Smooth muscle cell (in vitro differentiated cells): ENCODE data around the gene CCDC148. TPM values are rescaled to one million over a fixed set of nuclear protein-coding genes. Genes with fewer than 3 reads are reported as not detected.
"Not testable (repeated sequence)": the region's sequence is repeated elsewhere in the genome, so short reads cannot be mapped to it uniquely, and the experiment has no call there.

ENCODE experiments used
- DNase-seq: peaks from one replicate; lab custom pipeline; 2025; ENCODE audit not compliant: unreplicated experiment; lab: John Stamatoyannopoulos, UW
- H2AFZ ChIP-seq: fragments of 200-600 bp; sonication (generic); 2 replicates; pipeline ENCODE4 v1.6.0; 2016; ENCODE audit warnings: antibody characterized with exemption, low read depth, mild to moderate bottlenecking
- H3F3A ChIP-seq: fragments of 200-600 bp; sonication (generic); 2 replicates; pipeline ENCODE4 v1.6.0; 2017; ENCODE audit warnings: antibody characterized with exemption, low read depth
- H3K27ac ChIP-seq: fragments of 200-600 bp; sonication (generic); 2 replicates; pipeline ENCODE4 v1.5.1; 2016; ENCODE audit warnings: low read depth, mild to moderate bottlenecking
- H3K27me3 ChIP-seq: fragments of 200-600 bp; sonication (generic); 2 replicates; pipeline ENCODE4 v1.6.1; 2016; ENCODE audit warnings: low read depth, mild to moderate bottlenecking
- H3K36me3 ChIP-seq: fragments of 200-600 bp; sonication (generic); 2 replicates; pipeline ENCODE4 v1.5.1; 2016; ENCODE audit warnings: low read depth
- H3K4me1 ChIP-seq: fragments of 200-600 bp; sonication (generic); 2 replicates; pipeline ENCODE4 v1.5.1; 2016; ENCODE audit warnings: low read depth
- H3K4me2 ChIP-seq: fragments of 200-600 bp; sonication (generic); 2 replicates; pipeline ENCODE4 v1.6.0; 2016; ENCODE audit warnings: mild to moderate bottlenecking
- H3K4me3 ChIP-seq: fragments of 200-600 bp; sonication (generic); 2 replicates; pipeline ENCODE4 v1.5.1; 2016; ENCODE audit warnings: mild to moderate bottlenecking
- H3K79me2 ChIP-seq: fragments of 200-600 bp; sonication (generic); 2 replicates; pipeline ENCODE4 v1.6.0; 2016; ENCODE audit warnings: low read depth, mild to moderate bottlenecking
- H3K9ac ChIP-seq: fragments of 200-600 bp; sonication (generic); 2 replicates; pipeline ENCODE4 v1.6.0; 2016; ENCODE audit warnings: low read depth
- H3K9me3 ChIP-seq: fragments of 200-600 bp; sonication (generic); replicated peaks from 2 replicates; pipeline ENCODE4 v1.5.1; 2016; ENCODE audit warnings: low read depth
- H4K20me1 ChIP-seq: fragments of 200-600 bp; sonication (generic); 2 replicates; pipeline ENCODE4 v1.6.0; 2016; ENCODE audit warnings: low read depth
- WGBS: methylation state at CpG from one replicate; pipeline ENCODE4 v1.1.7; 2016; ENCODE audit warnings: low lambda C conversion rate; 5-methylcytosine and 5-hydroxymethylcytosine counted together
- polyA plus RNA-seq: library from polyadenylated mRNA; unstranded; fragments of >200 nt; fragmentation: Nextera tagmentation; extraction: Ambion mirVana; gene quantifications from 2 replicates; pipeline ENCODE4 v1.2.1, GENCODE V29; 2016
- total RNA-seq: library from RNA; depleted of rRNA; stranded (reverse); fragments of >200 nt; gene quantifications from 2 replicates; pipeline ENCODE4 v1.2.3, GENCODE V29; 2014
- TF ChIP-seq, protein P1 (sequence below): fragments of 200-600 bp; sonication (generic); IDR thresholded peaks from 2 replicates; pipeline ENCODE4 v1.5.1; 2017; ENCODE audit warnings: borderline replicate concordance, mild to moderate bottlenecking, antibody characterized with exemption; ENCODE audit not compliant: insufficient read depth, poor library complexity, severe bottlenecking

Gene CCDC148
- total and polyA plus RNA-seq, 2 experiments from 2014 or later, result 0.09 TPM; not detected in 1

DNA sequence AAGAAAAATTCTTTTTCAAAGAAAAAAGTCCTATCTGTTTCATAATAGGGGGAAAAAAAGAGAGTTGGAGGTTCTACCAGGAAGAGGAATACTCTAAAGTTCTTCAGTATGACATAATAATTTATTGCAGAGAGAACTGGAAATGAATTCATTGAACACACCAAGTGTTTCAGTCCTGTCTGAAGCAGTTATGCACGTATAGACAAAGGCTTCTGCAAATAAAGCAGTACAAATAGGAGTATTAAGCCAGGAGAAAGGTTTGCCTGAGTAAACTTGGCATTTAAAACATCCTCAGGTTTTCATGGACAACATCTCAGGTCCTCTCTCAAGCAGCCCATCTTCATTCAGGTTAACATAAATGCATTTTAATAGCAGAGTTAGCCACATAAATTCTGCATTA, 141.6 kb downstream of the CCDC148 start:
- Histone ChIP-seq H4K20me1 (no peaks in the 10 kb centered on the region), H3K27ac (no peak overlapping the region), H3K27me3 (no peaks in the 10 kb centered on the region), H3K36me3 (no peaks in the 10 kb centered on the region), H3K79me2 (no peaks in the 10 kb centered on the region), H3F3A (no peaks in the 10 kb centered on the region), H3K4me1 (no peaks in the 10 kb centered on the region), H3K4me3 (no peak overlapping the region), H2AFZ (no peak overlapping the region), H3K9me3 (no peaks in the 10 kb centered on the region), H3K4me2 (no peak overlapping the region), H3K9ac (no peak overlapping the region)
- 78% methylated on average over 1 of the region's 1 CpG for WGBS
- TF ChIP-seq, protein P1, sequence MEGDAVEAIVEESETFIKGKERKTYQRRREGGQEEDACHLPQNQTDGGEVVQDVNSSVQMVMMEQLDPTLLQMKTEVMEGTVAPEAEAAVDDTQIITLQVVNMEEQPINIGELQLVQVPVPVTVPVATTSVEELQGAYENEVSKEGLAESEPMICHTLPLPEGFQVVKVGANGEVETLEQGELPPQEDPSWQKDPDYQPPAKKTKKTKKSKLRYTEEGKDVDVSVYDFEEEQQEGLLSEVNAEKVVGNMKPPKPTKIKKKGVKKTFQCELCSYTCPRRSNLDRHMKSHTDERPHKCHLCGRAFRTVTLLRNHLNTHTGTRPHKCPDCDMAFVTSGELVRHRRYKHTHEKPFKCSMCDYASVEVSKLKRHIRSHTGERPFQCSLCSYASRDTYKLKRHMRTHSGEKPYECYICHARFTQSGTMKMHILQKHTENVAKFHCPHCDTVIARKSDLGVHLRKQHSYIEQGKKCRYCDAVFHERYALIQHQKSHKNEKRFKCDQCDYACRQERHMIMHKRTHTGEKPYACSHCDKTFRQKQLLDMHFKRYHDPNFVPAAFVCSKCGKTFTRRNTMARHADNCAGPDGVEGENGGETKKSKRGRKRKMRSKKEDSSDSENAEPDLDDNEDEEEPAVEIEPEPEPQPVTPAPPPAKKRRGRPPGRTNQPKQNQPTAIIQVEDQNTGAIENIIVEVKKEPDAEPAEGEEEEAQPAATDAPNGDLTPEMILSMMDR, result no peak
- DNase-seq, result no peak

DNA sequence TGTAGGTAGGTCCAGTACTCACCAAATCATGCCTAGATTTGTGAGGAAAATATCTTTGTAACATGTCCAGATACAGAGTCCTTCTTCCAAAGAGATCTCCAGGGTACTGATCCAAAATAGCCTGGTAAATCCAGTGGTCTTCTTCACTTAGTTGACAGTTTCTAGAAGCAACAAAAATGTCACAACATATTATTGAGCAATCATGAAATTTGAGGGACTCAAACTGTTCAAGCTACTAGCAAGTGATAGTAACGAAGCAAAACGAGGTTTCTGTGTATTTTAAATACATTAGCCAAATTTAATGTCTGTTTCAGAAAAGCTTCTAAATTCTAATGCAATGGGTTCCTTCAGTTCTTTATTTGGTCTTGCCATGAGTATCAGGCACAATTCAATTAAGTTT, 142.8 kb downstream of the CCDC148 start:
- WGBS, result 82% methylated on average over 2 of the region's 2 CpGs
- Histone ChIP-seq H4K20me1 (no peaks in the 10 kb centered on the region), H3K4me1 (no peaks in the 10 kb centered on the region), H3K9me3 (no peaks in the 10 kb centered on the region), H2AFZ (no peak overlapping the region), H3K9ac (no peak overlapping the region), H3K27ac (no peak overlapping the region), H3K36me3 (no peaks in the 10 kb centered on the region), H3K4me2 (no peak overlapping the region), H3K4me3 (no peak overlapping the region), H3K27me3 (no peaks in the 10 kb centered on the region), H3F3A (no peaks in the 10 kb centered on the region), H3K79me2 (no peaks in the 10 kb centered on the region)
- no peak for DNase-seq
- TF ChIP-seq, protein P1, result no peak

DNA sequence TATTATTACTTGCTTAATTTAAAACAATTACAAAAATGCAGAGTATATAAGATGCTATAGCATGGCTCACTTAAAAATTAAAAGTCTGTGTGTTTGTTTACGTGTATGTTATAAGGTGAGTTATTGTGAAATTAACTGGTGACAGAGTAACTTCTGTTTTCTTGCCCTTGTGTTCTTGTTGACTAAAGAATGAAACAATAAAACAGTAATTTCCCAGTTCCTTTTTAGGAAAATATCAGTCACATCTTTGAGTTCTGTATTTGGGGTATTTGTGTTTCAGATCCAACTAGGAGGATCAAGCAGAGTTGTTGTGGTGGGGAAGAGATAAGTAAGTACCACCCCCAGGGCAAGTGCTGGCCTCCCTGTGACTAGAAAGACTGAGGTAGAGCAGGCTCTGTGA, 143.6 kb downstream of the CCDC148 start:
- no peaks in the 10 kb centered on the region for H4K20me1 ChIP-seq
- H3K9ac ChIP-seq, result no peak overlapping the region
- WGBS, result 86% methylated on average over 1 of the region's 1 CpG
- TF ChIP-seq, protein P1, result no peak
- no peak overlapping the region for H2AFZ ChIP-seq
- H3F3A ChIP-seq, result no peaks in the 10 kb centered on the region
- no peak overlapping the region for H3K4me2 ChIP-seq
- no peaks in the 10 kb centered on the region for H3K27me3 ChIP-seq
- no peak overlapping the region for H3K27ac ChIP-seq
- no peaks in the 10 kb centered on the region for H3K9me3 ChIP-seq
- H3K4me3 ChIP-seq, result no peak overlapping the region
- no peaks in the 10 kb centered on the region for H3K36me3 ChIP-seq
- H3K79me2 ChIP-seq, result no peaks in the 10 kb centered on the region
- DNase-seq, result no peak
- no peaks in the 10 kb centered on the region for H3K4me1 ChIP-seq

DNA sequence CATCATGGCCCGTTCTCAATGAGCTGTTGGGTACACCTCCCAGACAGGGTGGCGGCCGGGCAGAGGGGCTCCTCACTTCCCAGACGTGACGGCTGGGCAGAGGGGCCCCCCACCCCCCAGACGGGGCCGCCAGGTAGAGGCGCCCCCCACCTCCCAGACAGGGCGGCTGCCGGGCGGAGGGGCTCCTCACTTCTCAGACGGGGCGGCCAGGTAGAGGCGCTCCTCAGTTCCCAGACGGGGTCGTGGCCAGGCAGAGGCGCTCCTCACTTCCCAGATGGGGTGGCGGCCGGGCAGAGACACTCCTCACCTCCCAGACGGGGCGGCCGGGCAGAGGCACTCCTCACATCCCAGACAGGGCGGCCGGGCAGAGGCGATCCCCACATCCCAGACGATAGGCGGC, 146.1 kb downstream of the CCDC148 start:
- not testable (repeated sequence) for H3K9me3 ChIP-seq, DNase-seq, H2AFZ ChIP-seq, H4K20me1 ChIP-seq, H3K27me3 ChIP-seq, H3K4me1 ChIP-seq, H3K79me2 ChIP-seq, H3F3A ChIP-seq, H3K4me3 ChIP-seq, H3K36me3 ChIP-seq, H3K4me2 ChIP-seq, H3K27ac ChIP-seq, H3K9ac ChIP-seq
- over 99% methylated on average over 21 of the region's 27 CpGs for WGBS
